ENCODE data around the gene LDB3.

Gene LDB3

GRCh38 chr10:86769991-86770390 lies 101.7 kb downstream of the LDB3 start:
- Histone ChIP-seq H3K4me1 (peaks cover 0 to 100% (median 32%) of the 10 kb centered on the region in 4 donors), H3K9me3 (no peaks in the 10 kb centered on the region), H3K27ac (no peak overlapping the region), H3K27me3 (no peaks in the 10 kb centered on the region), H3K4me3 (no peak overlapping the region), H3K36me3 (no peaks in the 10 kb centered on the region)
- intact Hi-C loops (cut with DNase I; ENCODE audit: low total_unique reads) = loop anchor here (10.0 kb wide), 1 partner anchor 115 kb away; no protein-coding TSS in a partner anchor
- TF ChIP-seq CTCF (IDR thresholded peaks at IDR 0.05) = no peak
- DNase-seq = no peak

- H3K9me3 ChIP-seq = no peaks in the 10 kb centered on the region
- H3K4me1 ChIP-seq = peaks cover 0 to 100% (median 34%) of the 10 kb centered on the region in 4 donors
- no peaks in the 10 kb centered on the region for H3K36me3 ChIP-seq
- H3K27me3 ChIP-seq = no peaks in the 10 kb centered on the region
- intact Hi-C loops (cut with DNase I; ENCODE audit: low total_unique reads) = no loop called here
- DNase-seq = no peak
- no peak for TF ChIP-seq CTCF (IDR thresholded peaks at IDR 0.05)
- no peak overlapping the region for H3K27ac ChIP-seq
- no peak overlapping the region for H3K4me3 ChIP-seq
Measured at GRCh38 chr10:86770412-86770960, 102.2 kb downstream of the LDB3 start.

- intact Hi-C loops (cut with DNase I; ENCODE audit: low total_unique reads) = no loop called here
- Histone ChIP-seq H3K36me3 (no peaks in the 10 kb centered on the region), H3K27ac (no peak overlapping the region), H3K27me3 (no peaks in the 10 kb centered on the region), H3K4me3 (no peak overlapping the region), H3K9me3 (no peaks in the 10 kb centered on the region), H3K4me1 (peaks cover 0 to 96% (median 31%) of the 10 kb centered on the region in 4 donors)
- no peak for TF ChIP-seq CTCF (IDR thresholded peaks at IDR 0.05)
- no peak for DNase-seq
Measured at GRCh38 chr10:86773498-86773897, 105.2 kb downstream of the LDB3 start.

- no peak for TF ChIP-seq CTCF (IDR thresholded peaks at IDR 0.05)
- H3K4me1 ChIP-seq = peaks cover 0 to 92% (median 22%) of the 10 kb centered on the region in 4 donors
- no peaks in the 10 kb centered on the region for H3K9me3 ChIP-seq
- no peaks in the 10 kb centered on the region for H3K36me3 ChIP-seq
- H3K27ac ChIP-seq = no peak overlapping the region
- DNase-seq = no peak
- H3K27me3 ChIP-seq = no peaks in the 10 kb centered on the region
- H3K4me3 ChIP-seq = no peak overlapping the region
- intact Hi-C loops (cut with DNase I; ENCODE audit: low total_unique reads) = no loop called here
Measured at GRCh38 chr10:86775056-86775869, 107.0 kb downstream of the LDB3 start.

- no peak for TF ChIP-seq CTCF (IDR thresholded peaks at IDR 0.05)
- Histone ChIP-seq H3K4me1 (peaks cover 0 to 87% (median 17%) of the 10 kb centered on the region in 4 donors), H3K27ac (no peak overlapping the region), H3K27me3 (no peaks in the 10 kb centered on the region), H3K9me3 (no peaks in the 10 kb centered on the region), H3K4me3 (no peak overlapping the region), H3K36me3 (no peaks in the 10 kb centered on the region)
- DNase-seq = no peak
- intact Hi-C loops (cut with DNase I; ENCODE audit: low total_unique reads) = no loop called here
Measured at GRCh38 chr10:86775870-86776180, 107.5 kb downstream of the LDB3 start.
